CD14-positive monocyte (primary cell): ENCODE measurements around the gene BCO2. TPM values are rescaled to one million over a fixed set of nuclear protein-coding genes. Genes with fewer than 3 reads are reported as not detected.

ENCODE experiments used
- DNase-seq, 3 donors: peaks; one replicate each; pipeline ENCODE4 v3.0.0-alpha.2; 2011 to 2022
- H2AFZ ChIP-seq: 2 replicates; pipeline ENCODE4 v1.6.0; 2012; ENCODE audit warnings: mild to moderate bottlenecking, low read depth, low read length, inconsistent platforms; ENCODE audit not compliant: insufficient read depth, poor library complexity, severe bottlenecking
- H3K27ac ChIP-seq, 2 donors: 1 replicate in 1 of 2; 2 replicates in 1 of 2; pipeline ENCODE4 v1.5.1; 2012 to 2013; ENCODE audit warnings: low read length in 2 of 2, control low read depth in 1 of 2, inconsistent platforms in 1 of 2, low read depth in 1 of 2, mild to moderate bottlenecking in 1 of 2
- H3K27me3 ChIP-seq, 2 donors: one replicate each; pipeline versions ENCODE4 v1.6.0 to v1.6.1; 2011 to 2013; ENCODE audit warnings: low read length in 2 of 2; ENCODE audit not compliant: control insufficient read depth in 2 of 2, insufficient read depth in 2 of 2
- H3K36me3 ChIP-seq, 2 donors: replicated peaks in 1 of 2; 1 replicate in 1 of 2; 2 replicates in 1 of 2; pipeline versions ENCODE4 v1.5.1 to v1.6.1; 2012 to 2013; ENCODE audit warnings: low read length in 2 of 2, control low read depth in 1 of 2, inconsistent platforms in 1 of 2, mild to moderate bottlenecking in 1 of 2; ENCODE audit not compliant: insufficient read depth in 2 of 2, control insufficient read depth in 1 of 2
- H3K4me1 ChIP-seq, 2 donors: 1 replicate in 1 of 2; 2 replicates in 1 of 2; pipeline versions ENCODE4 v1.5.1 to v1.6.1; 2012 to 2013; ENCODE audit warnings: low read length in 2 of 2, control low read depth in 1 of 2, inconsistent platforms in 1 of 2, mild to moderate bottlenecking in 1 of 2, moderate library complexity in 1 of 2; ENCODE audit not compliant: insufficient read depth in 2 of 2, control insufficient read depth in 1 of 2
- H3K4me2 ChIP-seq: replicated peaks from 2 replicates; pipeline ENCODE3; 2012; ENCODE audit warnings: low read length, moderate library complexity, mild to moderate bottlenecking; ENCODE audit not compliant: poor library complexity, severe bottlenecking; ENCODE audit errors: extremely low read depth
- H3K4me3 ChIP-seq, 3 experiments: fragments of 200-600 bp in 1 of 3; sonication (generic) in 1 of 3; replicated peaks in 1 of 3; 1 replicate in 2 of 3; 2 replicates in 1 of 3; pipeline ENCODE4 v1.5.1; 2011 to 2013; ENCODE audit warnings: low read length in 3 of 3, mild to moderate bottlenecking in 3 of 3, control low read depth in 2 of 3, low read depth in 2 of 3, inconsistent platforms in 1 of 3, moderate library complexity in 1 of 3
- H3K79me2 ChIP-seq: 2 replicates; pipeline ENCODE4 v1.6.0; 2012; ENCODE audit warnings: mild to moderate bottlenecking, control low read depth, inconsistent platforms, low read length, moderate library complexity; ENCODE audit not compliant: insufficient read depth
- H3K9ac ChIP-seq: 2 replicates; pipeline ENCODE4 v1.6.0; 2017; ENCODE audit warnings: low read length, mild to moderate bottlenecking; ENCODE audit not compliant: insufficient read depth, poor library complexity, severe bottlenecking
- H3K9me3 ChIP-seq, 2 donors: replicated peaks in 1 of 2; 1 replicate in 1 of 2; 2 replicates in 1 of 2; pipeline versions ENCODE4 v1.5.1 to v1.6.1; 2012 to 2013; ENCODE audit warnings: low read length in 2 of 2, control low read depth in 1 of 2; ENCODE audit not compliant: control insufficient read depth in 1 of 2, insufficient read depth in 1 of 2
- H4K20me1 ChIP-seq: 2 replicates; pipeline ENCODE4 v1.6.0; 2012; ENCODE audit warnings: mild to moderate bottlenecking, low read length, control low read depth, moderate library complexity; ENCODE audit not compliant: insufficient read depth
- H3K27ac Mint-ChIP-seq, 7 donors: one replicate each; pipeline ENCODE4 v1.8.0; 2020; ENCODE audit warnings: mild to moderate bottlenecking in 7 of 7, mixed read lengths in 7 of 7, moderate library complexity in 6 of 7, inconsistent platforms in 2 of 7
- H3K27me3 Mint-ChIP-seq, 3 donors: one replicate each; pipeline ENCODE4 v1.8.0; 2021 to 2022; ENCODE audit warnings: low read depth in 3 of 3, mild to moderate bottlenecking in 3 of 3, mixed read lengths in 3 of 3, moderate library complexity in 3 of 3, inconsistent platforms in 1 of 3
- H3K36me3 Mint-ChIP-seq, 2 donors: one replicate each; pipeline ENCODE4 v1.8.0; 2020; ENCODE audit warnings: mixed read lengths in 2 of 2, inconsistent platforms in 1 of 2, mild to moderate bottlenecking in 1 of 2
- H3K4me1 Mint-ChIP-seq: one replicate; pipeline ENCODE4 v1.8.0; 2020; ENCODE audit warnings: mild to moderate bottlenecking, mixed read lengths
- H3K4me3 Mint-ChIP-seq, 2 donors: one replicate each; pipeline ENCODE4 v1.8.0; 2020; ENCODE audit warnings: mild to moderate bottlenecking in 2 of 2, mixed read lengths in 2 of 2, moderate library complexity in 1 of 2
- H3K9me3 Mint-ChIP-seq, 7 donors: one replicate each; pipeline ENCODE4 v1.8.0; 2020 to 2022; ENCODE audit warnings: mixed read lengths in 7 of 7, mild to moderate bottlenecking in 6 of 7, moderate library complexity in 6 of 7, inconsistent platforms in 2 of 7
- WGBS: methylation state at CpG from one replicate; pipeline ENCODE4 v1.1.5; 2013; ENCODE audit warnings: missing lambda C conversion rate; ENCODE audit not compliant: insufficient coverage; 5-methylcytosine and 5-hydroxymethylcytosine counted together
- intact Hi-C, 2 donors: fragments of 100-400 bp; cut with micrococcal nuclease; formaldehyde crosslinking; loops; one replicate each; pipeline versions ENCODE4 v1.15.0 to v1.15.1; 2023
- polyA plus RNA-seq, 3 donors: library from polyadenylated mRNA; depleted of rRNA in 1 of 3; unstranded in 2 of 3; stranded (reverse) in 1 of 3; fragments of 300-500 nt in 2 of 3; fragments of >200 nt in 1 of 3; fragmentation: Illumina TruSeq in 2 of 3; gene quantifications; 1 replicate in 2 of 3; 2 replicates in 1 of 3; pipeline ENCODE4 v1.2.3, GENCODE V29; 2012 to 2021
- TF ChIP-seq, protein P1 (sequence below): fragments of 200-600 bp; IDR thresholded peaks from one replicate; pipeline ENCODE4 v1.8.0; 2022; ENCODE audit warnings: antibody characterized with exemption, mild to moderate bottlenecking

Gene BCO2
- polyA plus RNA-seq, 3 donors: 0.20 to 1.9 TPM; not detected in 1

DNA sequence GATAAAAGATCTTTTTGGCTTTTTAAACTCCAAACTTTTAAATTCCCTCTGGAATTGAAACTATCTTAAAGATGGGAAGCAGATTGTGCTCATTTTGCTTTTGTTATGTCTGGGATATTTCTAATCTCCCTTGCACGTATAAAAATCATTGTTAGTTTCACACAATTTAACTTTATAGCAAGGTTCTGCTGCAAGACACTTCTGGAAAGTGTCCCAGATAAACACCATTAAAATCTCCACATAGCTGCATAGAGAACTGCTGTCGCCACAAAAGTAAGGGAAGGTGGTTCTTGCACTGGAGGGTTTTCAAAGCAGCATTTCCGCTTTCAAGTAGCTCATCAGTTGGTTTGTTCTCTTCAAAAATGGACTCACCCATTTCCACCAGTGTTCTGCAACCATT is 62.7 kb downstream of the BCO2 start:
- H3K9me3 ChIP-seq: no peaks in the 10 kb centered on the region
- no peak overlapping the region for H3K27ac ChIP-seq
- H2AFZ ChIP-seq: no peak overlapping the region
- no peak overlapping the region for H3K27ac Mint-ChIP-seq
- H4K20me1 ChIP-seq: no peaks in the 10 kb centered on the region
- H3K79me2 ChIP-seq: no peaks in the 10 kb centered on the region
- TF ChIP-seq, protein P1, sequence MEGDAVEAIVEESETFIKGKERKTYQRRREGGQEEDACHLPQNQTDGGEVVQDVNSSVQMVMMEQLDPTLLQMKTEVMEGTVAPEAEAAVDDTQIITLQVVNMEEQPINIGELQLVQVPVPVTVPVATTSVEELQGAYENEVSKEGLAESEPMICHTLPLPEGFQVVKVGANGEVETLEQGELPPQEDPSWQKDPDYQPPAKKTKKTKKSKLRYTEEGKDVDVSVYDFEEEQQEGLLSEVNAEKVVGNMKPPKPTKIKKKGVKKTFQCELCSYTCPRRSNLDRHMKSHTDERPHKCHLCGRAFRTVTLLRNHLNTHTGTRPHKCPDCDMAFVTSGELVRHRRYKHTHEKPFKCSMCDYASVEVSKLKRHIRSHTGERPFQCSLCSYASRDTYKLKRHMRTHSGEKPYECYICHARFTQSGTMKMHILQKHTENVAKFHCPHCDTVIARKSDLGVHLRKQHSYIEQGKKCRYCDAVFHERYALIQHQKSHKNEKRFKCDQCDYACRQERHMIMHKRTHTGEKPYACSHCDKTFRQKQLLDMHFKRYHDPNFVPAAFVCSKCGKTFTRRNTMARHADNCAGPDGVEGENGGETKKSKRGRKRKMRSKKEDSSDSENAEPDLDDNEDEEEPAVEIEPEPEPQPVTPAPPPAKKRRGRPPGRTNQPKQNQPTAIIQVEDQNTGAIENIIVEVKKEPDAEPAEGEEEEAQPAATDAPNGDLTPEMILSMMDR: no peak
- no peaks in the 10 kb centered on the region for H3K27me3 ChIP-seq
- H3K4me3 Mint-ChIP-seq: no peak overlapping the region
- DNase-seq: no peak
- no peak overlapping the region for H3K4me2 ChIP-seq
- no CpG with 5 or more reads among the region's 3 CpGs for WGBS
- intact Hi-C loops: no loop called here
- no peaks in the 10 kb centered on the region for H3K4me1 ChIP-seq
- H3K9me3 Mint-ChIP-seq: peaks cover 0 to 9% (median 3%) of the 10 kb centered on the region in 7 donors
- peaks cover 76 to 84% of the 10 kb centered on the region in 2 donors for H3K36me3 Mint-ChIP-seq
- H3K27me3 Mint-ChIP-seq: no peaks in the 10 kb centered on the region
- no peaks in the 10 kb centered on the region for H3K4me1 Mint-ChIP-seq
- H3K36me3 ChIP-seq: peaks cover 64 to 86% of the 10 kb centered on the region in 2 donors
- H3K4me3 ChIP-seq: no peak overlapping the region
- H3K9ac ChIP-seq: no peak overlapping the region

DNA sequence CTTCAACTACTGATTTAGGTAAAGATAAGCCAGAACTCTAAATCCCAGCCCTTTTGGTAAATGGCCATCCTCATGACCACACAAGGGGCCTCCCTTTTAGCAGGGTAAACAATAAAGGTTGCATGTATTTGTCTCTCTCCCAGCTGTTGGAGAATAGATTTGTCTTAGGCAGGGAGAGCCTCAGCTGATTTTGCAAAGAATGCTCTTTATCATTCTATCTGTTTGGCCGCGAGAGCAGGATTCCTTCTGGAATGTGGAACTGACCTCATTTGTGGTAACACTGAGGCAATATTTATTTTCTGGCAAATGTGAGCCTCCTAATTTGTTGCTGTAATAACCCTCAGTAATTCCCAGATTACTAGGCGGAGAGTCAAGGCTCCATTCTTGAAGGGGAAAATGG is 66.2 kb downstream of the BCO2 start:
- no peaks in the 10 kb centered on the region for H3K79me2 ChIP-seq
- no peaks in the 10 kb centered on the region for H3K9me3 ChIP-seq
- Mint-ChIP-seq H3K27ac (no peak overlapping the region), H3K27me3 (peaks cover 0 to 3% (median 1%) of the 10 kb centered on the region in 3 donors), H3K36me3 (peaks cover 61 to 66% of the 10 kb centered on the region in 2 donors), H3K9me3 (peaks cover 5 to 26% (median 10%) of the 10 kb centered on the region in 7 donors), H3K4me3 (no peak overlapping the region), H3K4me1 (no peaks in the 10 kb centered on the region)
- H3K27ac ChIP-seq: no peak overlapping the region
- H3K27me3 ChIP-seq: no peaks in the 10 kb centered on the region
- no peak for DNase-seq
- intact Hi-C loops: no loop called here
- H3K4me1 ChIP-seq: no peaks in the 10 kb centered on the region
- H2AFZ ChIP-seq: no peak overlapping the region
- WGBS: 90% methylated on average over 2 of the region's 3 CpGs
- no peaks in the 10 kb centered on the region for H4K20me1 ChIP-seq
- no peak overlapping the region for H3K4me3 ChIP-seq
- TF ChIP-seq, protein P1: no peak
- H3K4me2 ChIP-seq: no peak overlapping the region
- H3K9ac ChIP-seq: no peak overlapping the region
- H3K36me3 ChIP-seq: peaks cover 38 to 51% of the 10 kb centered on the region in 2 donors
